Daoy (cell line): ENCODE measurements around the gene SYNJ2. TPM values are rescaled to one million over a fixed set of nuclear protein-coding genes. Genes with fewer than 3 reads are reported as not detected.
"Not testable (repeated sequence)": the region's sequence is repeated elsewhere in the genome, so short reads cannot be mapped to it uniquely, and the experiment has no call there.

ENCODE experiments used
- DNase-seq: peaks from one replicate; pipeline ENCODE4 v3.0.0-alpha.2; 2015; ENCODE audit warnings: low read depth
- total RNA-seq: library from RNA; depleted of rRNA; stranded (reverse); fragments of >200 nt; shearing (Covaris generic); gene quantifications from 2 replicates; pipeline ENCODE4 v1.2.3, GENCODE V29; 2014

SYNJ2 gene
- total RNA-seq, 1 experiment from 2014 or later = 177 TPM

- no peak for DNase-seq
Measured at GRCh38 chr6:157956171-157956730, 25.4 kb upstream of the SYNJ2 start.

- DNase-seq = no peak
Measured at GRCh38 chr6:157959451-157960227, 22.0 kb upstream of the SYNJ2 start.

GRCh38 chr6:157961153-157961831, 20.4 kb upstream of the SYNJ2 start:
- no peak for DNase-seq

- no peak for DNase-seq
Measured at GRCh38 chr6:157961832-157962575, 19.7 kb upstream of the SYNJ2 start.

- peak; percentile 41 for DNase-seq
Measured at GRCh38 chr6:157962601-157963302, 18.9 kb upstream of the SYNJ2 start.

GRCh38 chr6:157964100-157964499, 17.6 kb upstream of the SYNJ2 start:
- DNase-seq = peak; percentile 37

- DNase-seq = no peak
Measured at GRCh38 chr6:157965387-157965786, 16.3 kb upstream of the SYNJ2 start.

GRCh38 chr6:157966589-157966977, 15.1 kb upstream of the SYNJ2 start:
- no peak for DNase-seq

GRCh38 chr6:157967020-157967419, 14.6 kb upstream of the SYNJ2 start:
- DNase-seq = no peak

- no peak for DNase-seq
Measured at GRCh38 chr6:157967486-157967885, 14.2 kb upstream of the SYNJ2 start.

GRCh38 chr6:157972177-157972576, 9.5 kb upstream of the SYNJ2 start:
- not testable (repeated sequence) for DNase-seq

- peak; percentile 71 for DNase-seq
Measured at GRCh38 chr6:157974341-157974894, 7.2 kb upstream of the SYNJ2 start.

GRCh38 chr6:157974967-157975366, 6.7 kb upstream of the SYNJ2 start:
- no peak for DNase-seq

- no peak for DNase-seq
Measured at GRCh38 chr6:157975456-157975855, 6.2 kb upstream of the SYNJ2 start.

GRCh38 chr6:157976345-157977175, 5.1 kb upstream of the SYNJ2 start:
- no peak for DNase-seq

- no peak for DNase-seq
Measured at GRCh38 chr6:157977176-157977804, 4.4 kb upstream of the SYNJ2 start.

GRCh38 chr6:157978021-157978783, 3.5 kb upstream of the SYNJ2 start:
- no peak for DNase-seq

GRCh38 chr6:157980288-157981131, 1.2 kb upstream of the SYNJ2 start:
- no peak for DNase-seq

GRCh38 chr6:157981132-157981394, 600 bp upstream of the SYNJ2 start:
- DNase-seq = no peak
